Spleen (tissue), 11 donors: ENCODE results near the gene SETD4. TPM values are rescaled to one million over a fixed set of nuclear protein-coding genes. Genes with fewer than 3 reads are reported as not detected.

ENCODE experiments used
- DNase-seq: peaks from one replicate; pipeline ENCODE4 v3.0.0-alpha.2; 2020
- H3K27ac ChIP-seq, 8 donors: fragments of 200-600 bp; sonication (generic) in 7 of 8; 1 replicate in 4 of 8; 2 replicates in 4 of 8; pipeline versions ENCODE4 v1.5.0 to v1.8.0; 2016 to 2021; ENCODE audit warnings: inconsistent platforms in 4 of 8, mild to moderate bottlenecking in 4 of 8, moderate library complexity in 1 of 8
- H3K27me3 ChIP-seq, 7 donors: fragments of 200-600 bp; sonication (generic) in 6 of 7; replicated peaks in 1 of 7; 1 replicate in 4 of 7; 2 replicates in 3 of 7; pipeline versions ENCODE4 v1.5.0 to v1.8.0; 2016 to 2021; ENCODE audit warnings: inconsistent platforms in 3 of 7, mild to moderate bottlenecking in 1 of 7
- H3K36me3 ChIP-seq, 6 donors: fragments of 200-600 bp; sonication (generic) in 5 of 6; 1 replicate in 4 of 6; 2 replicates in 2 of 6; pipeline versions ENCODE4 v1.5.0 to v1.8.0; 2016 to 2021; ENCODE audit warnings: inconsistent platforms in 2 of 6
- H3K4me1 ChIP-seq, 6 donors: fragments of 200-600 bp; sonication (generic) in 5 of 6; 1 replicate in 3 of 6; 2 replicates in 3 of 6; pipeline versions ENCODE4 v1.5.0 to v1.8.0; 2016 to 2021; ENCODE audit warnings: inconsistent platforms in 3 of 6
- H3K4me3 ChIP-seq, 8 donors: fragments of 200-600 bp; sonication (generic) in 7 of 8; 1 replicate in 4 of 8; 2 replicates in 4 of 8; pipeline versions ENCODE4 v1.5.0 to v1.8.0; 2016 to 2021; ENCODE audit warnings: inconsistent platforms in 4 of 8, mild to moderate bottlenecking in 4 of 8, moderate library complexity in 2 of 8
- H3K9me3 ChIP-seq, 8 donors: fragments of 200-600 bp; sonication (generic) in 7 of 8; 1 replicate in 4 of 8; 2 replicates in 4 of 8; pipeline versions ENCODE4 v1.5.0 to v1.8.0; 2016 to 2021; ENCODE audit warnings: inconsistent platforms in 4 of 8
- CTCF ChIP-seq, 11 experiments: fragments of 200-600 bp in 7 of 11; fragments of 450-650 bp in 4 of 11; sonication (generic) in 4 of 11; IDR thresholded peaks in 8 of 11; conservative IDR thresholded peaks in 3 of 11; 1 replicate in 7 of 11; 2 replicates in 4 of 11; pipeline versions ENCODE4 v1.4.0 to v1.8.0; 2016 to 2021; ENCODE audit warnings: antibody characterized with exemption in 11 of 11, inconsistent platforms in 4 of 11, mild to moderate bottlenecking in 1 of 11
- POLR2A ChIP-seq, 3 donors: fragments of 450-650 bp; IDR thresholded peaks; one replicate each; pipeline ENCODE4 v1.5.1; 2017; ENCODE audit warnings: antibody characterized with exemption in 3 of 3, mild to moderate bottlenecking in 1 of 3
- POLR2AphosphoS5 ChIP-seq, 3 donors: sonication (generic); formaldehyde crosslinking; IDR thresholded peaks; one replicate each; pipeline ENCODE4 v1.5.1; 2017; ENCODE audit warnings: antibody characterized with exemption in 3 of 3
- WGBS, 5 donors: extraction: QIAGEN DNeasy Blood & Tissue Kit in 3 of 5; methylation state at CpG; one replicate each; pipeline versions ENCODE4 v1.1.5 to v1.1.7; 2013 to 2018; 5-methylcytosine and 5-hydroxymethylcytosine counted together
- intact Hi-C: fragments of 100-400 bp; cut with DNase I; formaldehyde crosslinking; loops from one replicate; pipeline ENCODE4 v1.15.0; 2023; ENCODE audit warnings: low total_unique reads
- polyA plus RNA-seq, 3 donors: library from polyadenylated mRNA; stranded (reverse); fragments of 200-250 nt; gene quantifications; one replicate each; pipeline ENCODE4 v1.2.1, GENCODE V29; 2013
- total RNA-seq, 7 donors: library from RNA; depleted of rRNA in 3 of 7; stranded (reverse); fragments of >200 nt in 3 of 7; fragmentation: NEBNext Ultra II Directional in 4 of 7; extraction: Animal tissue kit (Norgen Biotek cat#: 25700) in 4 of 7; gene quantifications; one replicate each; pipeline versions ENCODE4 v1.1.0 to v1.2.1, GENCODE V29; 2016 to 2021
- donor health status: healthy with polysubstance abuse.
- donor health status: DM: no; HTN: no; CAD: no; lungs with moderate emphysema.
- donor health status: DM: no; HTN: no; CAD: no.
- donor health status: Bipolar disorder and iron deficiency.
- donor health status: healthy.
- donor health status: DM: no; HTN: no; CAD: no.
- donor health status: DM: yes; HTN: yes; CAD: no.

SETD4 gene
- total and polyA plus RNA-seq, 10 donors: 6.9 to 28.1 (median 18.4) TPM

DNA sequence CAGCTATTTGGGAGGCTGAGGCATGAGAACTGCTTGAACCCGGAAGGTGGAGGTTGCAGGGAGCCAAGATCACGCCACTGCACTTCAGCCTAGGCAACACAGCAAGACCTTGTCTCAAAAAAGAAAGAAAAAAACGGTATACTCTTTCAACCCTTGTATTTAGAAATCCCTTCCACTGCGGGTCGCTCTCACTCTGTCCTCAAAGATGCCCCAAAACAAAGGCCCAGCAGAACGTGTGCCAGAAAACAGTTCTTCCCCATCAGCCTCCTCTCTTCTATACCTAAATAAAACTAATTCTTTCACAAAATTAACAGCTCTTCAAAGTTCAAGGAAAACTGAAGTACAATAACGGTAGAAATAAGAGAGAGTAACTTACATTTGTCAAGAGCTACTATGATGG is 13.2 kb downstream of the SETD4 start:
- H3K27ac ChIP-seq: no peak overlapping the region
- no peak for DNase-seq
- H3K4me1 ChIP-seq: peaks cover 0 to 9% (median 2%) of the 10 kb centered on the region in 6 donors
- H3K36me3 ChIP-seq: peaks cover 5 to 100% (median 77%) of the 10 kb centered on the region in 6 donors
- no peak overlapping the region for H3K4me3 ChIP-seq
- H3K27me3 ChIP-seq: no peaks in the 10 kb centered on the region
- no peak for TF ChIP-seq POLR2A (IDR thresholded peaks at IDR 0.05)
- no peak for TF ChIP-seq POLR2AphosphoS5 (IDR thresholded peaks at IDR 0.05)
- no peak for TF ChIP-seq CTCF (IDR thresholded peaks at IDR 0.05 in 8 of 11, conservative IDR thresholded peaks at IDR 0.05 in 3 of 11)
- H3K9me3 ChIP-seq: no peaks in the 10 kb centered on the region
- intact Hi-C loops: no loop called here
- WGBS, 5 donors: 79 to 93% (median 85%) methylated on average over 7 of the region's 7 CpGs

DNA sequence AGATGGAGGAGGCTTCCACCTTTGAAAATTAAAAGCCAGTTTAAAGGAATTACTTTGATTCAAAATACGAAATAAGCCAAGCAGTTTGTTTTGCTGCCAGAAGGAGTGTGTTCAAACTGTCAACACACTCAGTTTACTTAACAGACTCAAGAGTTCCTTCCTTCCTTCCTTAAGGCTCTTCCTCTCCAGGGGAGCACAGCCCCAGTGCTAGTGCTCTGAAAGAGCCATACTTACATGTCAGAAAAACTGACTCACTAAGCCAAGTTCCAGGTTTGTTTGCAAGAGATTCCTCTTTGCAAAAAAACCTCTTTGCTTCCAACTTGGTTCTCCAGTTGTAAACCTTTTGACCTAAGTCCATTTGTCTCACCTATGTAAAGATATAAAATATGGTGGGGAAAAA is 14.3 kb downstream of the SETD4 start:
- H3K27me3 ChIP-seq: no peaks in the 10 kb centered on the region
- no peak for DNase-seq
- no peaks in the 10 kb centered on the region for H3K9me3 ChIP-seq
- H3K27ac ChIP-seq: no peak overlapping the region
- intact Hi-C loops: no loop called here
- 39 to 67% (median 48%) methylated on average over 1 of the region's 1 CpG for WGBS, 5 donors
- no peak overlapping the region for H3K4me3 ChIP-seq
- no peak for TF ChIP-seq POLR2AphosphoS5 (IDR thresholded peaks at IDR 0.05)
- TF ChIP-seq POLR2A (IDR thresholded peaks at IDR 0.05): no peak
- TF ChIP-seq CTCF (IDR thresholded peaks at IDR 0.05 in 8 of 11, conservative IDR thresholded peaks at IDR 0.05 in 3 of 11): no peak
- H3K36me3 ChIP-seq: peaks cover 5 to 100% (median 81%) of the 10 kb centered on the region in 6 donors
- peaks cover 0 to 9% (median 2%) of the 10 kb centered on the region in 6 donors for H3K4me1 ChIP-seq

GRCh38 chr21:36044056-36044455 is 16.3 kb downstream of the SETD4 start:
- TF ChIP-seq CTCF (IDR thresholded peaks at IDR 0.05 in 8 of 11, conservative IDR thresholded peaks at IDR 0.05 in 3 of 11) (no peak), POLR2AphosphoS5 (IDR thresholded peaks at IDR 0.05) (no peak), POLR2A (IDR thresholded peaks at IDR 0.05) (no peak)
- no peak overlapping the region for H3K27ac ChIP-seq
- no peaks in the 10 kb centered on the region for H3K9me3 ChIP-seq
- H3K27me3 ChIP-seq: no peaks in the 10 kb centered on the region
- WGBS, 5 donors: 87 to 93% (median 90%) methylated on average over 10 of the region's 10 CpGs
- no peak for DNase-seq
- no peak overlapping the region for H3K4me3 ChIP-seq
- H3K4me1 ChIP-seq: peaks cover 0 to 9% (median 2%) of the 10 kb centered on the region in 6 donors
- intact Hi-C loops: no loop called here
- H3K36me3 ChIP-seq: peaks cover 5 to 100% (median 77%) of the 10 kb centered on the region in 6 donors

- no peaks in the 10 kb centered on the region for H3K9me3 ChIP-seq
- H3K4me1 ChIP-seq: peaks cover 0 to 9% (median 2%) of the 10 kb centered on the region in 6 donors
- DNase-seq: no peak
- H3K27me3 ChIP-seq: no peaks in the 10 kb centered on the region
- H3K4me3 ChIP-seq: no peak overlapping the region
- TF ChIP-seq POLR2A (IDR thresholded peaks at IDR 0.05): no peak
- TF ChIP-seq POLR2AphosphoS5 (IDR thresholded peaks at IDR 0.05): no peak
- TF ChIP-seq CTCF (IDR thresholded peaks at IDR 0.05 in 8 of 11, conservative IDR thresholded peaks at IDR 0.05 in 3 of 11): no peak
- no peak overlapping the region for H3K27ac ChIP-seq
- 70 to 86% (median 81%) methylated on average over 1 of the region's 1 CpG for WGBS, 5 donors
- intact Hi-C loops: no loop called here
- peaks cover 5 to 100% (median 83%) of the 10 kb centered on the region in 6 donors for H3K36me3 ChIP-seq
Measured at GRCh38 chr21:36041910-36042309, 18.4 kb downstream of the SETD4 start.
